DND-41 (cell line): ENCODE results near the gene VASH2.

Experiments used
- ATAC-seq: fragments of 200-7000 bp; cut with Tn5 transposase; 3 replicates; pipeline ENCODE4 v1.9.1; 2021; ENCODE audit warnings: low read depth; ENCODE audit not compliant: insufficient read depth
- DNase-seq: peaks from one replicate; pipeline ENCODE4 v3.0.0-alpha.2; 2020
- H2AFZ ChIP-seq: 2 replicates; pipeline ENCODE4 v1.6.0; 2012; ENCODE audit warnings: low read depth, low read length
- H3K27ac ChIP-seq: 2 replicates; pipeline ENCODE4 v1.5.1; 2012; ENCODE audit warnings: low read length, inconsistent platforms
- H3K27me3 ChIP-seq: fragments of 200-600 bp; sonication (generic); 2 replicates; pipeline ENCODE4 v1.6.0; 2012; ENCODE audit warnings: low read length, mild to moderate bottlenecking, inconsistent platforms; ENCODE audit not compliant: insufficient read depth, poor library complexity
- H3K36me3 ChIP-seq: 2 replicates; pipeline ENCODE4 v1.5.1; 2012; ENCODE audit warnings: low read length, inconsistent platforms; ENCODE audit not compliant: insufficient read depth
- H3K4me1 ChIP-seq: 2 replicates; pipeline ENCODE4 v1.5.1; 2012; ENCODE audit warnings: mild to moderate bottlenecking, low read length; ENCODE audit not compliant: insufficient read depth
- H3K4me2 ChIP-seq: 2 replicates; pipeline ENCODE4 v1.6.0; 2012; ENCODE audit warnings: mild to moderate bottlenecking, moderate library complexity, low read length, inconsistent platforms; ENCODE audit not compliant: insufficient read depth
- H3K4me3 ChIP-seq, 2 experiments: fragments of 200-600 bp in 1 of 2; shearing (Covaris generic) in 1 of 2; 2 replicates each; pipeline ENCODE4 v1.5.1; 2012 to 2016; ENCODE audit warnings: inconsistent platforms in 2 of 2, low read length in 2 of 2, mild to moderate bottlenecking in 2 of 2, low read depth in 1 of 2, moderate library complexity in 1 of 2
- H3K79me2 ChIP-seq: 2 replicates; pipeline ENCODE4 v1.6.0; 2012; ENCODE audit warnings: low read length, inconsistent platforms; ENCODE audit not compliant: insufficient read depth
- H3K9ac ChIP-seq: 2 replicates; pipeline ENCODE4 v1.6.0; 2012; ENCODE audit warnings: low read depth, mild to moderate bottlenecking, inconsistent platforms, low read length, moderate library complexity
- H3K9me3 ChIP-seq: 2 replicates; pipeline ENCODE4 v1.5.1; 2012; ENCODE audit warnings: low read length, moderate library complexity, mild to moderate bottlenecking, inconsistent platforms; ENCODE audit not compliant: insufficient read depth, severe bottlenecking
- H4K20me1 ChIP-seq: 2 replicates; pipeline ENCODE4 v1.6.0; 2012; ENCODE audit warnings: low read length; ENCODE audit not compliant: insufficient read depth
- CTCF ChIP-seq: IDR thresholded peaks from 2 replicates; pipeline ENCODE4 v1.5.1; 2012; ENCODE audit warnings: borderline replicate concordance, low read length, moderate library complexity, mild to moderate bottlenecking; ENCODE audit not compliant: poor library complexity, severe bottlenecking; ENCODE audit errors: extremely low read depth
- EZH2 ChIP-seq: IDR thresholded peaks from 3 replicates; pipeline ENCODE4 v1.6.1; 2012; ENCODE audit warnings: borderline replicate concordance, low read depth, mild to moderate bottlenecking, moderate library complexity, low read length, inconsistent platforms; ENCODE audit not compliant: severe bottlenecking

The VASH2 gene

GRCh38 chr1:212973899-212974298, 23.6 kb downstream of the VASH2 start:
- H3K27ac ChIP-seq = no peak overlapping the region
- no peaks in the 10 kb centered on the region for H3K9me3 ChIP-seq
- peaks cover 5% of the 10 kb centered on the region for H3K27me3 ChIP-seq
- no peak overlapping the region for H3K4me3 ChIP-seq
- no peak for ATAC-seq
- no peaks in the 10 kb centered on the region for H3K36me3 ChIP-seq
- TF ChIP-seq EZH2 = no peak
- no peak for TF ChIP-seq CTCF
- no peaks in the 10 kb centered on the region for H3K79me2 ChIP-seq
- H3K9ac ChIP-seq = no peak overlapping the region
- DNase-seq = no peak
- H3K4me2 ChIP-seq = no peak overlapping the region
- H4K20me1 ChIP-seq = no peaks in the 10 kb centered on the region
- H2AFZ ChIP-seq = no peak overlapping the region
- H3K4me1 ChIP-seq = no peaks in the 10 kb centered on the region

DNA sequence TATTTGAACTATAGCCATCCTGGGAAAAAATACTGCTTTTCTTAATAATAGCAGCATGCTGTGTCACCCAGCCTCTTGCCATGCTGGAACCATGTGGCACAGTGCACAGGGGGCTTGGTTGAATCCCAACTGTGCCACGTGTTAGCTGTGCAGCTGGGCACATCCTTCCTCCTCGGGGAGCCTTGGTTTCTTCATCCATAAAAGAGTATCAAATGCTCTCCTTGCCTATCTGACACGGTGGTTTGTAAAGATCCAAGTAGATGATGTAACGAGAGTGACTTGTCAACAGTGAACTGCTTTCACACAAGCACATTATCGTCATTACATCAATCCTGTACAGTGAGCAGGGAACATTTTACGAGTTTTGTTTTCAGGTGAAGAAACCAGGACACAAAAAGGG, 24.4 kb downstream of the VASH2 start:
- H3K27ac ChIP-seq = no peak overlapping the region

GRCh38 chr1:212975111-212975918, 25.0 kb downstream of the VASH2 start:
- H3K9ac ChIP-seq = no peak overlapping the region
- peaks cover 5% of the 10 kb centered on the region for H3K27me3 ChIP-seq
- ATAC-seq (no peak), DNase-seq (no peak)
- no peaks in the 10 kb centered on the region for H3K36me3 ChIP-seq
- H3K9me3 ChIP-seq = no peaks in the 10 kb centered on the region
- no peak overlapping the region for H3K27ac ChIP-seq
- no peak overlapping the region for H3K4me3 ChIP-seq
- TF ChIP-seq CTCF (no peak), EZH2 (no peak)
- no peak overlapping the region for H3K4me2 ChIP-seq
- H3K4me1 ChIP-seq = no peaks in the 10 kb centered on the region
- H2AFZ ChIP-seq = no peak overlapping the region
- no peaks in the 10 kb centered on the region for H4K20me1 ChIP-seq
- H3K79me2 ChIP-seq = no peaks in the 10 kb centered on the region

More for the DNA sequence above, 24.4 kb downstream of the VASH2 start:
- H3K4me1 ChIP-seq = no peaks in the 10 kb centered on the region
- no peaks in the 10 kb centered on the region for H3K9me3 ChIP-seq
- H3K36me3 ChIP-seq = no peaks in the 10 kb centered on the region
- H3K27me3 ChIP-seq = peaks cover 5% of the 10 kb centered on the region
- H3K4me3 ChIP-seq = no peak overlapping the region
- no peaks in the 10 kb centered on the region for H4K20me1 ChIP-seq
- no peak overlapping the region for H3K9ac ChIP-seq
- no peaks in the 10 kb centered on the region for H3K79me2 ChIP-seq
- H3K4me2 ChIP-seq = no peak overlapping the region
- no peak overlapping the region for H2AFZ ChIP-seq
- DNase-seq (no peak), ATAC-seq (no peak)
- TF ChIP-seq CTCF (no peak), EZH2 (no peak)
